ENCODE data around the gene PGAM2. TPM values are rescaled to one million over a fixed set of nuclear protein-coding genes. Genes with fewer than 3 reads are reported as not detected.
A peak's percentile ranks its signal among the peaks of the same experiment; 100 is the strongest.

PGAM2 gene
- total RNA-seq, 4 donors from 2014 or later, result 3.2 to 3.9 TPM; not detected in 2

DNA sequence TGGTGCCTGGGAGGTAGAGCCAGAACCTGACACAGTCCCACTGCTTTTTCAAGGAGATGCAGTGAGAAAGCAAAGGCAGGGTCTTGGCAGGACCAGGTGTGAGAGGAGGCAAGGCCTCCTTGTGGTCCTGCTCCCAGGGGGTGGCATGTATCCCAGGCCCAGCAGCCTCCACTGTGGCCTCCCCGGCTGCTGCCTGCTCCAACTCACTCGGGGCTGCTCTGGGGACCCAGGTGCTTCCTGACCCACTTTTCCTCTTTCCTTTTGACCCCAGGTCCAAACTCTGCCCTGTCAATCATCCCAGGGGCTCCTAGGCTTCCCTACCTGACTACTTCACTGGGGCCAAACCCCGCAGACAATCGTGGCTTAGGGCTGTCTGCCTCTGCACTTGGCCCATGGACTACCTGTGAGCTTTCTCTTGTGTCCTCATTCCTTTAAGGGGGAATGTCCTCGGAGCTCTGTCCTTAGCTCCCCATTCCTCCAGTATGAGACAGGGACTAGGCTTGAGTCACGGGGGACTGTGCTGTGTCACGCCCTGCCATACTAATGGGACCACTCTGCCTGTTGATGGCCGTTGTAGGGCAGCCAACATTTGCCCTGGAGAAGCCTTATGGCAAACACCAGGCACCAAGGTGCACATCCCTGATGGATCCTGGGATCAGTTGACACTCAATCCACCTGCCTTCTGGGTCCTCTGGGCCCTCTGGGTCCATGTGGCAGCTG, 37.6 kb upstream of the PGAM2 start:
- Histone ChIP-seq H3K4me1 (peaks cover 0 to 87% (median 22%) of the 10 kb centered on the region in 3 donors), H3K27ac (peak overlapping the region in 3 of 4 donors; percentile 91 to 93 (median 92)), H3K4me3 (no peak overlapping the region), H3K36me3 (peaks cover 0 to 15% of the 10 kb centered on the region in 2 donors), H3K27me3 (no peaks in the 10 kb centered on the region), H3K9me3 (no peaks in the 10 kb centered on the region)
- TF ChIP-seq, protein P1, sequence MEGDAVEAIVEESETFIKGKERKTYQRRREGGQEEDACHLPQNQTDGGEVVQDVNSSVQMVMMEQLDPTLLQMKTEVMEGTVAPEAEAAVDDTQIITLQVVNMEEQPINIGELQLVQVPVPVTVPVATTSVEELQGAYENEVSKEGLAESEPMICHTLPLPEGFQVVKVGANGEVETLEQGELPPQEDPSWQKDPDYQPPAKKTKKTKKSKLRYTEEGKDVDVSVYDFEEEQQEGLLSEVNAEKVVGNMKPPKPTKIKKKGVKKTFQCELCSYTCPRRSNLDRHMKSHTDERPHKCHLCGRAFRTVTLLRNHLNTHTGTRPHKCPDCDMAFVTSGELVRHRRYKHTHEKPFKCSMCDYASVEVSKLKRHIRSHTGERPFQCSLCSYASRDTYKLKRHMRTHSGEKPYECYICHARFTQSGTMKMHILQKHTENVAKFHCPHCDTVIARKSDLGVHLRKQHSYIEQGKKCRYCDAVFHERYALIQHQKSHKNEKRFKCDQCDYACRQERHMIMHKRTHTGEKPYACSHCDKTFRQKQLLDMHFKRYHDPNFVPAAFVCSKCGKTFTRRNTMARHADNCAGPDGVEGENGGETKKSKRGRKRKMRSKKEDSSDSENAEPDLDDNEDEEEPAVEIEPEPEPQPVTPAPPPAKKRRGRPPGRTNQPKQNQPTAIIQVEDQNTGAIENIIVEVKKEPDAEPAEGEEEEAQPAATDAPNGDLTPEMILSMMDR (IDR thresholded peaks at IDR 0.05), result no peak
- TF ChIP-seq POLR2A (IDR thresholded peaks at IDR 0.05) (no peak), EP300 (IDR thresholded peaks at IDR 0.05) (no peak), POLR2AphosphoS5 (IDR thresholded peaks at IDR 0.05) (no peak)
- no peak for ATAC-seq
- no CpG with 5 or more reads among the region's 8 CpGs for WGBS, 2 donors (ENCODE audit: low coverage in 1 of 2)

DNA sequence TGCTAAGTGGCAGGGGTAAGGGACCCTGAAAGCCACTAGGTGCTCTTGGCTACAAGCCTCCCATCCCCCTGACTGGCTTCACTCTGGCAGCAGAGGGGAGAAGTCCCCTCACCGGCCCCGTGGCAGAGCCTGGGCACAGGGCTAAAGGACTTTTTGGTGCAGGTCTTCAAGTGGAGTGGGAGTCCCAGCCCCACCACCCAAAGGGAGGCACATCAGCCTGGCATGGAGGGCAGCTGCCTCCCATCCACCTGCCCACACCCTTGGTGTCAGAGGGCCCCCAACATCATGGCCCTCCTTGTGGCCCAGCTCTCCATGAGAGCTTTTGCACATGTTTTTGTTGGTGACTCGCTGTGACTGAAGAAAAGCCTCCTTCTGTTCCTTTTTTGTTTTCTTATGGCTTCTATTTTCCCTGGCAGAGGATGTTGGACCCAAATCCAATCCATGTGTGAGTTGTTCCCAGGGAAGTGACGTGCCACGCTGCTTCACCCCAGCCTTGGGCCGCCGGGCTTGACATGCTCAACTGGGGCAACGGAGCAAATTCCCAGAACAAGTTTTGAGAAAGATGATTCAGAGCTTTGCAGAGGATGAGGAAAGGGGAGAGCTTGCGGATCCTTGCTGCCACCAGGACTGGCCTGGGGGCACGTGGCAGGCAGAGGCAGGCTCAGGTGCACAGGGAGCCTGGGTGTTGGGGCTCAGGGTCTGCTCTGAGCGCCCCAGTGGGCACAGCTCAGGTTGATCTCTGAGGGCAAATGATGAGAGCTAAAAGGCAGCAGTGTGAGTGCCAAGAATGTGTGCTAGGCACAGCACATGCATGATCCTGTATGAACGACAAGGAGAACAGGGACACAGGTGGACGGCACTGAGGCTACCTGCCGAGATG, 36.8 kb upstream of the PGAM2 start:
- no peaks in the 10 kb centered on the region for H3K9me3 ChIP-seq
- ATAC-seq, result no peak
- peaks cover 0 to 7% of the 10 kb centered on the region in 2 donors for H3K36me3 ChIP-seq
- H3K4me3 ChIP-seq, result no peak overlapping the region
- peak overlapping the region in 3 of 4 donors; percentile 91 to 93 (median 92) for H3K27ac ChIP-seq
- 81 to 83% methylated on average over 1 to 4 of the region's 14 CpGs for WGBS, 2 donors (ENCODE audit: low coverage in 1 of 2)
- peaks cover 0 to 79% (median 22%) of the 10 kb centered on the region in 3 donors for H3K4me1 ChIP-seq
- TF ChIP-seq EP300 (IDR thresholded peaks at IDR 0.05) (no peak), POLR2AphosphoS5 (IDR thresholded peaks at IDR 0.05) (peak; percentile 80)
- no peaks in the 10 kb centered on the region for H3K27me3 ChIP-seq

DNA sequence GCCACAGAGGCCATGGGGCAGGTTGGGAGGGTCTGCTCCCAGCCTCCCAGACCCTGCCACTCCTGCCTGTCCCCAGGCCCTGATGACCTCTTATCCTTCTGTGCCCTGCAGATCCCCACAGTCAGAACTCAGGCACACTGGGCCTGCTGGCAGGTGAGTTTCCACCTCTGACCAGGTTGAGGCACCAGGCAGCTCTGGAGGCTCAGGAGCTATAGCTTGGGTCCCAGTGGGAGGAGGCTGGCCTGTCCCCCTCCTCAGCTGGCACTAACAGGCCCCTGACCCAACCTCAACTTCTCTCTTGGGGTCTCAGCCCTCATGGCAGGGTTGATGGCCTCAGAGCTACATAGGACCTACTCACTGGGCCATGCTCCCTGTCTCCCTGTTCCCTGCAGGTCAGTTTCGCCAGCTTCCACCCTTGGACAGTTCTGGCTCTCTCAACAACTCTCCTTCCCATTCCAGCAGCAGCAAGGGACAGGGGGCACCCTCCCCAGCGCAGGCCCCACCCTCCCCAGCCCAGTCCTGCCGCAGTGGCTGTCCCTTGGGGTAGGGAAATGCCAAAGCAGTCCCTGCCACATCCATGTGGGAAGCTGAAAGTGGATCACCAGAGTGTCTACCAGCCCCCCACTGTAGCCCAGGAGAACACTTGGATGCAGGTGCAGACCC, 36.1 kb upstream of the PGAM2 start:
- H3K27me3 ChIP-seq, result no peaks in the 10 kb centered on the region
- no peaks in the 10 kb centered on the region for H3K36me3 ChIP-seq
- H3K4me3 ChIP-seq, result no peak overlapping the region
- ATAC-seq, result no peak
- peaks cover 0 to 71% (median 17%) of the 10 kb centered on the region in 3 donors for H3K4me1 ChIP-seq
- no peaks in the 10 kb centered on the region for H3K9me3 ChIP-seq
- TF ChIP-seq POLR2A (IDR thresholded peaks at IDR 0.05), result no peak
- TF ChIP-seq EP300 (IDR thresholded peaks at IDR 0.05), result no peak
- TF ChIP-seq POLR2AphosphoS5 (IDR thresholded peaks at IDR 0.05), result no peak
- TF ChIP-seq, protein P1 (IDR thresholded peaks at IDR 0.05), result no peak
- WGBS, 2 donors (ENCODE audit: low coverage in 1 of 2), result no CpG with 5 or more reads among the region's 3 CpGs
- H3K27ac ChIP-seq, result peak overlapping the region in 3 of 4 donors; percentile 91 to 93 (median 92)

DNA sequence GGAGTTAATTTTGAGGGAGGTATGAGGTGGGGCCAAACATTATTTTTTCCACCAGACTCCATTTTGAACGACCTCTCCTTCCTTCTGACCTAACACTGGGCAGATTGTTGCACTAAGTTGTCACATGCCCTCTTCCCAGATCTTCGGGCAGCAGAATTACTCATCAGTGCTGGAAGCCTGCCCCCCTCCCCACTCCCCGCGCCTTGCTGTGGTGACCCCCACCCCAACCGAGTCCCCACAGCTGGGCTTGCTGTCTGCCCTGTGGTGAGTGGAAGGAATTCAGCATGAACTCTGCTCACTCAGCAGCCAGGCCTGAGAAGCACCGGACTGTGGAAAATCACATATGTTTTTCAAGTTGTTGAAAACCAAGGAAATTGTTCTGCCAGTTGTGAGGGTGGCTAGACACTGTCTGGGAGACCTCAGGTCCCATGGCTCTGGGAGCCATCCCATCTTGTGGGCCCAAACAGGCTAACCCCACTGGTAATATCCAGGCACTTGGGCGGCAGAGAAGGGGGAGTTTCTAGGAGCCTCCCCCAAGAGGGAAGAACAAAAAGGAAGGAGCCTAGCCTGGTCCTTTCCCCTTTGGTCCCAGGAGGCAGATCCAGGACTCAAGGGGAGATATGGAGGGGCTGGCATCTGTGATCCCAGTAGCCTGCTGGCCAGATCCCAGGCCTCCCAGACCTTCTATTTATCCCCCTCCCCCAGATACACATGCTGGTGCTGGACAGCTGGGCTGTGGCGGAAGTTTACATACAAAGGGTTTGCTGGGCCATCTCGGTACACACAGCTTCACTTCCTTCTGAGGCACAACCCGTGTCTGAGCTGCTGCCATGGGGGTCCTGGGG, 35.3 kb upstream of the PGAM2 start:
- Histone ChIP-seq H3K36me3 (no peaks in the 10 kb centered on the region), H3K27me3 (no peaks in the 10 kb centered on the region), H3K27ac (peak overlapping the region; percentile 16 to 93 (median 92)), H3K4me3 (no peak overlapping the region), H3K4me1 (peaks cover 0 to 66% (median 9%) of the 10 kb centered on the region in 3 donors), H3K9me3 (no peaks in the 10 kb centered on the region)
- 8 to 23% methylated on average over 3 to 4 of the region's 10 CpGs for WGBS, 2 donors (ENCODE audit: low coverage in 1 of 2)
- TF ChIP-seq POLR2AphosphoS5 (IDR thresholded peaks at IDR 0.05) (peak; percentile 66), POLR2A (IDR thresholded peaks at IDR 0.05) (no peak), EP300 (IDR thresholded peaks at IDR 0.05) (no peak)
- ATAC-seq, result no peak

DNA sequence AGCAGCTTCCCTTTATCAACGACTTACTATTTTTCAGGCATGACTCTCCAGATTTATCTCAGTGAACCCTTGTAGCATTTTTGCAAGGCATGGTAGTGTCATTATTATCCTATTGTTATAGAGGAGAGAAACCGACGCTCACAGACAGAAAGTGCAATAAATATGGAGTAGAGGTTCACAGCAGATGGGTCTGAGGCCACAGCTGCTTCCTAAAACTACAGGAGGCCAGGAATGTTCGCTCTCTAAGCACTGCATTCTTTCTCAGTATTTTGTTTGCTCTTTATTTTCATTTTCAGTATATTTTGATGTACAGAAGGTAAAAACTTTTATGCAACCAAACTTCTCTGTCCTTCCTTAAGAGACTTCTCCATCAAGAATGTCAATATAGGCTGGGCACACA, 34.3 kb upstream of the PGAM2 start:
- 50 to 79% methylated on average over 4 of the region's 4 CpGs for WGBS, 2 donors (ENCODE audit: low coverage in 1 of 2)
- Histone ChIP-seq H3K36me3 (no peaks in the 10 kb centered on the region), H3K9me3 (no peaks in the 10 kb centered on the region), H3K27me3 (no peaks in the 10 kb centered on the region), H3K27ac (peak overlapping the region in 2 of 4 donors; percentile 91 to 93), H3K4me1 (peaks cover 0 to 66% (median 9%) of the 10 kb centered on the region in 3 donors), H3K4me3 (no peak overlapping the region)
- ATAC-seq, result no peak
- TF ChIP-seq POLR2A (IDR thresholded peaks at IDR 0.05) (no peak), EP300 (IDR thresholded peaks at IDR 0.05) (no peak), POLR2AphosphoS5 (IDR thresholded peaks at IDR 0.05) (no peak)
- TF ChIP-seq, protein P1 (IDR thresholded peaks at IDR 0.05), result no peak

Data from gastroesophageal sphincter (tissue), 4 donors.